Spleen (tissue), 11 donors: ENCODE measurements around the gene C1orf52. TPM values are rescaled to one million over a fixed set of nuclear protein-coding genes. Genes with fewer than 3 reads are reported as not detected.

Experiments used
- DNase-seq: peaks from one replicate; pipeline ENCODE4 v3.0.0-alpha.2; 2020
- H3K27ac ChIP-seq, 8 donors: fragments of 200-600 bp; sonication (generic) in 7 of 8; 1 replicate in 4 of 8; 2 replicates in 4 of 8; pipeline versions ENCODE4 v1.5.0 to v1.8.0; 2016 to 2021; ENCODE audit warnings: inconsistent platforms in 4 of 8, mild to moderate bottlenecking in 4 of 8, moderate library complexity in 1 of 8
- H3K27me3 ChIP-seq, 7 donors: fragments of 200-600 bp; sonication (generic) in 6 of 7; replicated peaks in 1 of 7; 1 replicate in 4 of 7; 2 replicates in 3 of 7; pipeline versions ENCODE4 v1.5.0 to v1.8.0; 2016 to 2021; ENCODE audit warnings: inconsistent platforms in 3 of 7, mild to moderate bottlenecking in 1 of 7
- H3K36me3 ChIP-seq, 6 donors: fragments of 200-600 bp; sonication (generic) in 5 of 6; 1 replicate in 4 of 6; 2 replicates in 2 of 6; pipeline versions ENCODE4 v1.5.0 to v1.8.0; 2016 to 2021; ENCODE audit warnings: inconsistent platforms in 2 of 6
- H3K4me1 ChIP-seq, 6 donors: fragments of 200-600 bp; sonication (generic) in 5 of 6; 1 replicate in 3 of 6; 2 replicates in 3 of 6; pipeline versions ENCODE4 v1.5.0 to v1.8.0; 2016 to 2021; ENCODE audit warnings: inconsistent platforms in 3 of 6
- H3K4me3 ChIP-seq, 8 donors: fragments of 200-600 bp; sonication (generic) in 7 of 8; 1 replicate in 4 of 8; 2 replicates in 4 of 8; pipeline versions ENCODE4 v1.5.0 to v1.8.0; 2016 to 2021; ENCODE audit warnings: inconsistent platforms in 4 of 8, mild to moderate bottlenecking in 4 of 8, moderate library complexity in 2 of 8
- H3K9me3 ChIP-seq, 8 donors: fragments of 200-600 bp; sonication (generic) in 7 of 8; 1 replicate in 4 of 8; 2 replicates in 4 of 8; pipeline versions ENCODE4 v1.5.0 to v1.8.0; 2016 to 2021; ENCODE audit warnings: inconsistent platforms in 4 of 8
- POLR2A ChIP-seq, 3 donors: fragments of 450-650 bp; IDR thresholded peaks; one replicate each; pipeline ENCODE4 v1.5.1; 2017; ENCODE audit warnings: antibody characterized with exemption in 3 of 3, mild to moderate bottlenecking in 1 of 3
- POLR2AphosphoS5 ChIP-seq, 3 donors: sonication (generic); formaldehyde crosslinking; IDR thresholded peaks; one replicate each; pipeline ENCODE4 v1.5.1; 2017; ENCODE audit warnings: antibody characterized with exemption in 3 of 3
- WGBS, 5 donors: extraction: QIAGEN DNeasy Blood & Tissue Kit in 3 of 5; methylation state at CpG; one replicate each; pipeline versions ENCODE4 v1.1.5 to v1.1.7; 2013 to 2018; 5-methylcytosine and 5-hydroxymethylcytosine counted together
- intact Hi-C: fragments of 100-400 bp; cut with DNase I; formaldehyde crosslinking; loops from one replicate; pipeline ENCODE4 v1.15.0; 2023; ENCODE audit warnings: low total_unique reads
- polyA plus RNA-seq, 3 donors: library from polyadenylated mRNA; stranded (reverse); fragments of 200-250 nt; gene quantifications; one replicate each; pipeline ENCODE4 v1.2.1, GENCODE V29; 2013
- total RNA-seq, 7 donors: library from RNA; depleted of rRNA in 3 of 7; stranded (reverse); fragments of >200 nt in 3 of 7; fragmentation: NEBNext Ultra II Directional in 4 of 7; extraction: Animal tissue kit (Norgen Biotek cat#: 25700) in 4 of 7; gene quantifications; one replicate each; pipeline versions ENCODE4 v1.1.0 to v1.2.1, GENCODE V29; 2016 to 2021
- TF ChIP-seq, protein P1 (sequence below), 11 experiments: fragments of 200-600 bp in 7 of 11; fragments of 450-650 bp in 4 of 11; sonication (generic) in 4 of 11; IDR thresholded peaks in 8 of 11; conservative IDR thresholded peaks in 3 of 11; 1 replicate in 7 of 11; 2 replicates in 4 of 11; pipeline versions ENCODE4 v1.4.0 to v1.8.0; 2016 to 2021; ENCODE audit warnings: antibody characterized with exemption in 11 of 11, inconsistent platforms in 4 of 11, mild to moderate bottlenecking in 1 of 11
- donor health status: healthy with polysubstance abuse.
- donor health status: DM: no; HTN: no; CAD: no; lungs with moderate emphysema.
- donor health status: DM: no; HTN: no; CAD: no.
- donor health status: Bipolar disorder and iron deficiency.
- donor health status: healthy.
- donor health status: DM: no; HTN: no; CAD: no.
- donor health status: DM: yes; HTN: yes; CAD: no.

C1orf52 gene
- total and polyA plus RNA-seq, 10 donors: 16.2 to 29.7 (median 22.6) TPM

DNA sequence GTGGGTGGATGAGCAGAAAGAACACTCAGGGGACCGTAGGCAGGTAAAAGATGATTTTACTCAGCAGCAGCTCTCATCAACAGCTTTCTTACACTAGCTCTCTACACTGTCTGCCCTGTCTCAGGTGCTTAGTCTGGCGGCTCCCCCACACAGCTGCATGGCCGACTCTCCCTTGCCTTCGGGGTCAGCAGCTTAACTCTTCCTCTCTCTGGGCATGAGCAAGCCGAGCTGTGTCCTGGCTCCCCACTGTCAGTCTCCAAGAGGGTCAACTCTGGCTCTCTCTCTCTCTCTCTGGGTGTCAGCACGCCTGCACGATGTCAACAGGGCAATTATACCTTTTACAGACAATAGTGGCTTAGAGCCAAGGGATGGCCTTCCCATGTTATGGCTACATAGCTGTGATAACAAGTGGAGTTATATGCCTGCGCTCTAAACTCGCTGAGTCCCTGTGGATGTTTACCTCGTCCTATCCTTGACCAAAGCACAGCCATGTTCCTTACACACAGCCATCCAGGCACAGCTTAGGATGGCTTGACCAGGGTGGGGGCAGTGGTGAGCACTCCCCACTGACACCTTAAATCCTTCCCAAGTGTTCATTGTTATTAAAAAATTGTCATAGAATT, 20.1 kb upstream of the C1orf52 start:
- TF ChIP-seq POLR2A (IDR thresholded peaks at IDR 0.05) (no peak), POLR2AphosphoS5 (IDR thresholded peaks at IDR 0.05) (no peak)
- TF ChIP-seq, protein P1, sequence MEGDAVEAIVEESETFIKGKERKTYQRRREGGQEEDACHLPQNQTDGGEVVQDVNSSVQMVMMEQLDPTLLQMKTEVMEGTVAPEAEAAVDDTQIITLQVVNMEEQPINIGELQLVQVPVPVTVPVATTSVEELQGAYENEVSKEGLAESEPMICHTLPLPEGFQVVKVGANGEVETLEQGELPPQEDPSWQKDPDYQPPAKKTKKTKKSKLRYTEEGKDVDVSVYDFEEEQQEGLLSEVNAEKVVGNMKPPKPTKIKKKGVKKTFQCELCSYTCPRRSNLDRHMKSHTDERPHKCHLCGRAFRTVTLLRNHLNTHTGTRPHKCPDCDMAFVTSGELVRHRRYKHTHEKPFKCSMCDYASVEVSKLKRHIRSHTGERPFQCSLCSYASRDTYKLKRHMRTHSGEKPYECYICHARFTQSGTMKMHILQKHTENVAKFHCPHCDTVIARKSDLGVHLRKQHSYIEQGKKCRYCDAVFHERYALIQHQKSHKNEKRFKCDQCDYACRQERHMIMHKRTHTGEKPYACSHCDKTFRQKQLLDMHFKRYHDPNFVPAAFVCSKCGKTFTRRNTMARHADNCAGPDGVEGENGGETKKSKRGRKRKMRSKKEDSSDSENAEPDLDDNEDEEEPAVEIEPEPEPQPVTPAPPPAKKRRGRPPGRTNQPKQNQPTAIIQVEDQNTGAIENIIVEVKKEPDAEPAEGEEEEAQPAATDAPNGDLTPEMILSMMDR (IDR thresholded peaks at IDR 0.05 in 8 of 11, conservative IDR thresholded peaks at IDR 0.05 in 3 of 11): no peak

DNA sequence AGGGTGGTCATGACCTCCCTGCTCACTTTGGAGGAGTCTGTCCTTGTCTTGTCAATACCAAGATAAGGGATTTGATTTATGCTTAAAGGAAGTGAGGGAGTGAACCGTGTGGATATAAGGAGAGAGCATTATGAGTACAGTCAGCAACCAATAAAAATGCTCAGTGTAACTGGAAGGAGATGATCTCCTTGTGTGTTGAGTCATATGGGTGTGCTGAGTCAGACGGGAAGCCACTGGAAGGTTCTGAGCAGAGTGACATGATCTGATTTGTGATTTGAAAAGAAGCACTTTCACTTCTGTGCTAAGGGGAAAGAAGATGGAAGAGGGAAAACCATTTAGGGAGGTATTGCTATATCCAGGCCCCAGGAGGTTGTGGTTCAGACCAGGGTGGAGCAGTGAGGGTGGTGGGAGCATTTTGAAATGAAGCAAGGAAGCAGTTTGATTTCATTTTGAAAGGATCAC, 19.4 kb upstream of the C1orf52 start:
- Histone ChIP-seq H3K27ac (peak overlapping the region in 7 of 8 donors; percentile 27 to 73 (median 49)), H3K9me3 (no peaks in the 10 kb centered on the region), H3K4me3 (peak overlapping the region in 1 of 8 donors; percentile 12), H3K36me3 (no peaks in the 10 kb centered on the region), H3K4me1 (peaks cover 20 to 49% (median 33%) of the 10 kb centered on the region in 6 donors), H3K27me3 (peaks cover 0 to 6% (median 0%) of the 10 kb centered on the region in 7 donors)
- no peak for TF ChIP-seq POLR2A (IDR thresholded peaks at IDR 0.05)
- TF ChIP-seq, protein P1 (IDR thresholded peaks at IDR 0.05 in 8 of 11, conservative IDR thresholded peaks at IDR 0.05 in 3 of 11): no peak
- TF ChIP-seq POLR2AphosphoS5 (IDR thresholded peaks at IDR 0.05): peak in 1 of 3 donors; percentile 68
- 2 to 9% (median 6%) methylated on average over 2 of the region's 2 CpGs for WGBS, 5 donors
- intact Hi-C loops: no loop called here
- no peak for DNase-seq

More for the DNA sequence above, 20.1 kb upstream of the C1orf52 start:
- Histone ChIP-seq H3K9me3 (no peaks in the 10 kb centered on the region), H3K4me3 (no peak overlapping the region), H3K4me1 (peaks cover 13 to 42% (median 26%) of the 10 kb centered on the region in 6 donors), H3K27me3 (peaks cover 0 to 7% (median 0%) of the 10 kb centered on the region in 7 donors), H3K36me3 (peaks cover 0 to under 1% (median 0%) of the 10 kb centered on the region in 6 donors), H3K27ac (peak overlapping the region in 6 of 8 donors; percentile 27 to 73 (median 54))
- WGBS, 5 donors: 78 to 86% (median 81%) methylated on average over 10 of the region's 10 CpGs
- no peak for DNase-seq
- intact Hi-C loops: no loop called here

DNA sequence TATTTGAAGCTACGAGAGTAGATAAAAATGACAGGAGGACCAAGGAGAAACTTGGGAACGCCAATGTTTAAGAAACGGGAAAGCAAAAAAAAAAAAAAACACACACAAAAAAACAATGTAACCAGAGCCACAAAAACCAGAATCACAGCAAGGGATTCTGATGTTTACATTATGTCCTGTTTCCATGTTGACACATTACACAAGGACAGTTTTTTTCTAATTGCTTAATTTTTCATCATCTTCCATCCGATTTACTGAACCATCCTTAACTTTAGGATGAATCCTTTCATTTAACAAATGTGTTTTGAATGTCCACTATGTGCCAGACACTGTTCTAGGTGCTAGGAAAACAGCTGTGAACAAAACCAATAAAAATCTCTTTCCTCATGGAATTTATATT, 18.3 kb upstream of the C1orf52 start:
- Histone ChIP-seq H3K9me3 (no peaks in the 10 kb centered on the region), H3K4me1 (peaks cover 29 to 60% (median 43%) of the 10 kb centered on the region in 6 donors), H3K4me3 (no peak overlapping the region), H3K36me3 (peaks cover 0 to 6% (median 0%) of the 10 kb centered on the region in 6 donors), H3K27me3 (no peaks in the 10 kb centered on the region), H3K27ac (peak overlapping the region in 2 of 8 donors; percentile 99 to 100)
- intact Hi-C loops: no loop called here
- TF ChIP-seq, protein P1 (IDR thresholded peaks at IDR 0.05 in 8 of 11, conservative IDR thresholded peaks at IDR 0.05 in 3 of 11): no peak
- TF ChIP-seq POLR2A (IDR thresholded peaks at IDR 0.05) (no peak), POLR2AphosphoS5 (IDR thresholded peaks at IDR 0.05) (no peak)
- WGBS, 5 donors: 79 to 96% (median 93%) methylated on average over 4 of the region's 4 CpGs
- no peak for DNase-seq

DNA sequence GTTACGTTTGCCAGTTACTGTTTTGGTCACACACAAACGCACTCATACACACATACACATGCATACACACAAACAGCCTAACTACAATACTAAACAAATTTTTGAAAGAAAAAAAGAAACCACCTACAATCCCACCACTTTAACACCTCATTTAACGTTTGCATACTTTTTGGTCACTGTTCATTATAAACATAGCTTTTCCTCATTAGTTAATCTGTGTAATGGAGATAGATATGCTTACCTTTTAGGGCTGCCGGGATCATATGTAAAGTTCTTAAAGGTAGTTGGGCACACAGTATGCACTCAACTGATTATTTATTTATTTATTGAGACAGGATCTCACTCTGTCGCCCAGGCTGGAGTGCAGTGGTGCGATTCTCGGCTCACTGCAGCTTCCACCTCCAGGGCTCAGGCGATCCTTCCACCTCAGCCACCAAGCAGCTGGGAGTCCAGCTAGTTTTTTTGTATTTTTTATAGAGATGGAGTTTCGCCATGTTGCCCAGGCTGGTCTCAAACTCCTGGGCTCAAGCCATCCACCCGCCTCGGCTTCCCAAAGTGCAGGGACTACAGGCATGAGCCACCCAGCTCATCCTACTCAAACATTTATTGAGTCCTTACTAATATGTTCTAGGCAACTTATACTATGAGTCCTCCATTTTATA, 17.6 kb upstream of the C1orf52 start:
- no peaks in the 10 kb centered on the region for H3K27me3 ChIP-seq
- peak in 1 of 3 donors; percentile 59 for TF ChIP-seq POLR2A (IDR thresholded peaks at IDR 0.05)
- no peak for TF ChIP-seq POLR2AphosphoS5 (IDR thresholded peaks at IDR 0.05)
- TF ChIP-seq, protein P1 (IDR thresholded peaks at IDR 0.05 in 8 of 11, conservative IDR thresholded peaks at IDR 0.05 in 3 of 11): peak in 1 of 11 experiments; percentile 4
- H3K4me1 ChIP-seq: peaks cover 32 to 67% (median 49%) of the 10 kb centered on the region in 6 donors
- peak overlapping the region; percentile 97 to 100 (median 98) for H3K27ac ChIP-seq
- intact Hi-C loops: no loop called here
- WGBS, 5 donors: 64 to 69% (median 66%) methylated on average over 11 of the region's 11 CpGs
- H3K36me3 ChIP-seq: peaks cover 0 to 13% (median 0%) of the 10 kb centered on the region in 6 donors
- H3K9me3 ChIP-seq: no peaks in the 10 kb centered on the region
- DNase-seq: peak; percentile 83
- peak overlapping the region; percentile 8 to 94 (median 80) for H3K4me3 ChIP-seq
